ENCODE results near the gene MAP3K3.

MAP3K3 gene

DNA sequence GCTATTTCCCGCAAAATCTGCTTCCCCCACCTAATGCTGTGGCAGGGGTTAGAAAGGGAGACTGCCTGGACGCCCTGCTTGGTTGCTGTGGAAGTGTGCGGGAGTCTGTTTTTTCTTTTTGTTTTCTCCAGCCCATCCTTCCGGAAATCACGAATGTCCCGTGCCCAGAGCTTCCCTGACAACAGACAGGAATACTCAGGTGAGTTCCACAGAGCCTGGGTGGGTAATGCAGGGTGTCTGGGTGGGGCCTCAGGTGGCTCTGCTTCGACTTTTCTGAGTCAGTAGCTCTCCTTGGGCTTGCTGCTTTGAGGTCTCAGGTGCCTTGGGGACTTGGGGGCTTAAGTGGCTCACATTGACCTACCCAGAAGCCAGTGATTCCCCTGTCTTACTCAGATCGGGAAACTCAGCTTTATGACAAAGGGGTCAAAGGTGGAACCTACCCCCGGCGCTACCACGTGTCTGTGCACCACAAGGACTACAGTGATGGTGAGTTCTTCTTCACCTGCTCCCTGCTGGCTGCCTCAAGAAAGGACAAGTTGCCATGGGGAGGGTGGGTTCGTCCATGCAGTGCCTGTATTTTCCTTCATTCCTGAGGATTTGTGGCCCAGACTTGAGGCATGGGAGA, 66.3 kb downstream of the MAP3K3 start:
- POLR2A ChIA-PET: interaction anchor here (0.8 kb wide), 1 partner anchor 85 kb away, joined by 3 read pairs; the partner anchor contains the start of gene CCDC47
- DNase-seq (ENCODE audit: extremely low spot score): no peak
- no peak for TF ChIP-seq ZNF384 (IDR thresholded peaks at IDR 0.05)
- TF ChIP-seq ELF4 (IDR thresholded peaks at IDR 0.05): no peak
- no peak for TF ChIP-seq FOXM1 (IDR thresholded peaks at IDR 0.05; ENCODE audit: borderline replicate concordance)
- TF ChIP-seq TARDBP (IDR thresholded peaks at IDR 0.05): no peak
- TF ChIP-seq L3MBTL2 (conservative IDR thresholded peaks at IDR 0.05): no peak
- no peak for TF ChIP-seq LEF1 (IDR thresholded peaks at IDR 0.05; ENCODE audit: borderline replicate concordance)
- no peak for TF ChIP-seq HDGF (IDR thresholded peaks at IDR 0.05; ENCODE audit: borderline replicate concordance)
- no peak for TF ChIP-seq BHLHE40 (IDR thresholded peaks at IDR 0.05; ENCODE audit: borderline replicate concordance)
- no peak for TF ChIP-seq FOXK2 (IDR thresholded peaks at IDR 0.05)
- no peak for TF ChIP-seq SP1 (IDR thresholded peaks at IDR 0.05)
- TF ChIP-seq CTBP1 (IDR thresholded peaks at IDR 0.05; ENCODE audit: borderline replicate concordance): no peak
- TF ChIP-seq NFRKB (IDR thresholded peaks at IDR 0.05): no peak
- TF ChIP-seq SUZ12 (IDR thresholded peaks at IDR 0.05): no peak
- no peak for TF ChIP-seq FOXA1 (IDR thresholded peaks at IDR 0.05)
- no peak for TF ChIP-seq ARNT (IDR thresholded peaks at IDR 0.05)
- no peak for TF ChIP-seq PKNOX1 (IDR thresholded peaks at IDR 0.05)
- CTCF ChIA-PET: interaction anchor here (0.7 to 1.2 kb wide), 2 partner anchors 10 kb away, joined by 3 read pairs; no protein-coding TSS in a partner anchor

DNA sequence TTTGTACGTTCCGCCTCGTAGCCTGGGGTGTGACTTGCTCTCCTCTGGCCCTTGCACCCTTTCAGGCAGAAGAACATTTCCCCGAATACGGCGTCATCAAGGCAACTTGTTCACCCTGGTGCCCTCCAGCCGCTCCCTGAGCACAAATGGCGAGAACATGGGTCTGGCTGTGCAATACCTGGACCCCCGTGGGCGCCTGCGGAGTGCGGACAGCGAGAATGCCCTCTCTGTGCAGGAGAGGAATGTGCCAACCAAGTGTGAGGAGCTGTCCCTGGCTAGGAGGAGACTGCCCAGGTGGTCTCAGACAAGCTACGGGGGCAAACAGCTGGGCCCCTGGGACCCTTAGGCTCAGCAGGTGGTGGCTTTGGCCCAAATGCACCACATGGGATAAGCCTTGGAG, 67.3 kb downstream of the MAP3K3 start:
- ChIA-PET CTCF (no interaction called here), POLR2A (no interaction called here)
- no peak for TF ChIP-seq L3MBTL2 (conservative IDR thresholded peaks at IDR 0.05)
- no peak for TF ChIP-seq FOXA1 (IDR thresholded peaks at IDR 0.05)
- no peak for TF ChIP-seq PKNOX1 (IDR thresholded peaks at IDR 0.05)
- TF ChIP-seq LEF1 (IDR thresholded peaks at IDR 0.05; ENCODE audit: borderline replicate concordance): no peak
- TF ChIP-seq FOXM1 (IDR thresholded peaks at IDR 0.05; ENCODE audit: borderline replicate concordance): no peak
- TF ChIP-seq BHLHE40 (IDR thresholded peaks at IDR 0.05; ENCODE audit: borderline replicate concordance): no peak
- TF ChIP-seq HDGF (IDR thresholded peaks at IDR 0.05; ENCODE audit: borderline replicate concordance): no peak
- TF ChIP-seq FOXK2 (IDR thresholded peaks at IDR 0.05): no peak
- no peak for TF ChIP-seq SP1 (IDR thresholded peaks at IDR 0.05)
- TF ChIP-seq ZNF384 (IDR thresholded peaks at IDR 0.05): no peak
- no peak for TF ChIP-seq TARDBP (IDR thresholded peaks at IDR 0.05)
- DNase-seq (ENCODE audit: extremely low spot score): no peak

DNA sequence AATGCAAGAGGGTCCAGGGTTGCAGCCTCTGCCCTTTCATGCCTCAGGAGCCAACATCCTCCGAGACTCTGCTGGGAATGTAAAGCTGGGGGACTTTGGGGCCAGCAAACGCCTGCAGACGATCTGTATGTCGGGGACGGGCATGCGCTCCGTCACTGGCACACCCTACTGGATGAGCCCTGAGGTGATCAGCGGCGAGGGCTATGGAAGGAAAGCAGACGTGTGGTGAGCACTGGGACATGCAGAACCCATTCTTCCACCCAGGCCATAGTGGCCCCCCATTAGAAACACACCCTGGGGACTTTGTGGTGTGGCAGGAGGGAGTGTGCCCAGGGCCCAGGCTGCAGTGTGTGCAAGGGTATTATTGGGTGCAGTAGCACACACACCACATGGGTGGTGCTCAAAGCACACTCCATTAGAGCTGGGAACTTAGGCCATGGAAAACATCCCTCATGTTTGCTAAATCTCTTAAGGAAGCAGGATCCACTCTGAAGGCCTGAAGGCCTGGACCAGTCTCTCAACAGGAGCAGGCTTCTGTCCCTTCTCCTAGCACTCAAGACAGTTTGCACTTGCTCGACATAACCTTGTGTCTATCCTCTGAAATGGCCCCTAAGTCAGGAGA, 70.1 kb downstream of the MAP3K3 start:
- ChIA-PET CTCF (interaction anchor here (0.6 kb wide), 1 partner anchor 9 kb away, joined by 3 read pairs; no protein-coding TSS in a partner anchor), POLR2A (no interaction called here)
- no peak for DNase-seq (ENCODE audit: extremely low spot score)
- TF ChIP-seq ARNT (IDR thresholded peaks at IDR 0.05) (no peak), TARDBP (IDR thresholded peaks at IDR 0.05) (no peak), SP1 (IDR thresholded peaks at IDR 0.05) (no peak), FOXM1 (IDR thresholded peaks at IDR 0.05; ENCODE audit: borderline replicate concordance) (no peak), NFRKB (IDR thresholded peaks at IDR 0.05) (no peak), ZNF384 (IDR thresholded peaks at IDR 0.05) (no peak), L3MBTL2 (conservative IDR thresholded peaks at IDR 0.05) (no peak), LEF1 (IDR thresholded peaks at IDR 0.05; ENCODE audit: borderline replicate concordance) (no peak)

GRCh38 chr17:63693411-63694113, 71.3 kb downstream of the MAP3K3 start:
- POLR2A ChIA-PET: interaction anchor here (1.4 kb wide), 1 partner anchor 80 kb away, joined by 5 read pairs; the partner anchor contains the start of genes CCDC47 and DDX42

GRCh38 chr17:63694229-63694949, 72.2 kb downstream of the MAP3K3 start:
- CTCF ChIA-PET: interaction anchor here (0.6 to 0.9 kb wide), 3 partner anchors 33 to 84 kb away, joined by 3 read pairs; no protein-coding TSS in a partner anchor
- TF ChIP-seq FOXK2 (IDR thresholded peaks at IDR 0.05): no peak
- TF ChIP-seq SUZ12 (IDR thresholded peaks at IDR 0.05): no peak
- no peak for TF ChIP-seq HDGF (IDR thresholded peaks at IDR 0.05; ENCODE audit: borderline replicate concordance)
- no peak for TF ChIP-seq SP1 (IDR thresholded peaks at IDR 0.05)
- TF ChIP-seq CTBP1 (IDR thresholded peaks at IDR 0.05; ENCODE audit: borderline replicate concordance): no peak
- TF ChIP-seq ELF4 (IDR thresholded peaks at IDR 0.05): no peak
- TF ChIP-seq NFRKB (IDR thresholded peaks at IDR 0.05): no peak
- no peak for TF ChIP-seq PKNOX1 (IDR thresholded peaks at IDR 0.05)
- no peak for DNase-seq (ENCODE audit: extremely low spot score)
- POLR2A ChIA-PET: interaction anchor here (1.1 to 1.4 kb wide), 2 partner anchors 18 to 79 kb away, joined by 3 to 5 read pairs; partner anchors contain the start of genes CCDC47 and DDX42

More at GRCh38 chr17:63693411-63694113, 71.3 kb downstream of the MAP3K3 start:
- DNase-seq (ENCODE audit: extremely low spot score): no peak
- TF ChIP-seq FOXA1 (IDR thresholded peaks at IDR 0.05) (no peak), ELF4 (IDR thresholded peaks at IDR 0.05) (no peak), ARNT (IDR thresholded peaks at IDR 0.05) (no peak)
- CTCF ChIA-PET: no interaction called here

All from HEK293T (cell line).